ENCODE results near the gene FKBP9.
"Not testable (repeated sequence)": the region's sequence is repeated elsewhere in the genome, so short reads cannot be mapped to it uniquely, and the experiment has no call there.

- TF ChIP-seq, protein P1, sequence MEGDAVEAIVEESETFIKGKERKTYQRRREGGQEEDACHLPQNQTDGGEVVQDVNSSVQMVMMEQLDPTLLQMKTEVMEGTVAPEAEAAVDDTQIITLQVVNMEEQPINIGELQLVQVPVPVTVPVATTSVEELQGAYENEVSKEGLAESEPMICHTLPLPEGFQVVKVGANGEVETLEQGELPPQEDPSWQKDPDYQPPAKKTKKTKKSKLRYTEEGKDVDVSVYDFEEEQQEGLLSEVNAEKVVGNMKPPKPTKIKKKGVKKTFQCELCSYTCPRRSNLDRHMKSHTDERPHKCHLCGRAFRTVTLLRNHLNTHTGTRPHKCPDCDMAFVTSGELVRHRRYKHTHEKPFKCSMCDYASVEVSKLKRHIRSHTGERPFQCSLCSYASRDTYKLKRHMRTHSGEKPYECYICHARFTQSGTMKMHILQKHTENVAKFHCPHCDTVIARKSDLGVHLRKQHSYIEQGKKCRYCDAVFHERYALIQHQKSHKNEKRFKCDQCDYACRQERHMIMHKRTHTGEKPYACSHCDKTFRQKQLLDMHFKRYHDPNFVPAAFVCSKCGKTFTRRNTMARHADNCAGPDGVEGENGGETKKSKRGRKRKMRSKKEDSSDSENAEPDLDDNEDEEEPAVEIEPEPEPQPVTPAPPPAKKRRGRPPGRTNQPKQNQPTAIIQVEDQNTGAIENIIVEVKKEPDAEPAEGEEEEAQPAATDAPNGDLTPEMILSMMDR (IDR thresholded peaks at IDR 0.05; ENCODE audit: insufficient read depth, low read depth, low read length), result not testable (repeated sequence)
- not testable (repeated sequence) for TF ChIP-seq EZH2 (IDR thresholded peaks at IDR 0.05; ENCODE audit: insufficient read depth, low read length)
These were observed 6.7 kb downstream of the FKBP9 start for GRCh38 chr7:32963880-32964301.

All from astrocyte (in vitro differentiated cells and primary cell).